OCI-LY3 (cell line): ENCODE results near the gene PAXX.

ENCODE experiments used
- H2AFZ ChIP-seq: fragments of 200-600, 300-600 bp; shearing (Covaris generic); 2 replicates; pipeline ENCODE4 v1.6.0; 2014; ENCODE audit warnings: antibody characterized with exemption, low read depth, low read length
- H3K27ac ChIP-seq: fragments of 200-600, 300-600 bp; sonication (generic); 2 replicates; pipeline ENCODE4 v1.5.1; 2014; ENCODE audit warnings: mild to moderate bottlenecking, low read length, moderate library complexity, mixed read lengths
- H3K27me3 ChIP-seq: fragments of 200-600, 300-600 bp; sonication (generic); 2 replicates; pipeline ENCODE4 v1.6.1; 2014; ENCODE audit warnings: low read depth, low read length, mixed read lengths
- H3K36me3 ChIP-seq: fragments of 200-600, 300-600 bp; sonication (generic); replicated peaks from 2 replicates; pipeline ENCODE3; 2014; ENCODE audit warnings: low read depth, low read length, mixed read lengths
- H3K4me1 ChIP-seq: fragments of 300-600, 200-600 bp; sonication (generic); 2 replicates; pipeline ENCODE4 v1.6.1; 2014; ENCODE audit warnings: low read length, mixed read lengths
- H3K4me2 ChIP-seq: fragments of 200-600, 300-600 bp; sonication (generic); 2 replicates; pipeline ENCODE4 v1.6.1; 2014; ENCODE audit warnings: low read length, mixed read lengths
- H3K4me3 ChIP-seq: fragments of 300-600, 200-600 bp; sonication (generic); 2 replicates; pipeline ENCODE4 v1.5.1; 2014; ENCODE audit warnings: antibody characterized with exemption, mild to moderate bottlenecking, low read length, moderate library complexity
- H3K79me2 ChIP-seq: fragments of 300-600, 200-600 bp; shearing (Covaris generic); 2 replicates; pipeline ENCODE4 v1.6.1; 2014; ENCODE audit warnings: mild to moderate bottlenecking, low read length, mixed read lengths
- H3K9ac ChIP-seq: fragments of 300-600, 200-600 bp; shearing (Covaris generic); 2 replicates; pipeline ENCODE4 v1.6.0; 2014; ENCODE audit warnings: mild to moderate bottlenecking, low read length, moderate library complexity
- H3K9me3 ChIP-seq: fragments of 200-600, 300-600 bp; shearing (Covaris generic); 2 replicates; pipeline ENCODE4 v1.6.1; 2014; ENCODE audit warnings: low read length, mixed read lengths; ENCODE audit not compliant: insufficient read depth
- H4K20me1 ChIP-seq: fragments of 200-600, 300-600 bp; sonication (generic); 2 replicates; pipeline ENCODE4 v1.6.1; 2016; ENCODE audit warnings: low read length, mixed read lengths; ENCODE audit not compliant: insufficient read depth
- CTCF ChIP-seq: fragments of 200-600, 300-600 bp; sonication (generic); IDR thresholded peaks from 2 replicates; pipeline ENCODE4 v1.5.1; 2014; ENCODE audit warnings: antibody characterized with exemption, low read length, low read depth
- EZH2phosphoT487 ChIP-seq: fragments of 200-600 bp; shearing (Covaris generic); IDR thresholded peaks from 2 replicates; pipeline ENCODE4 v1.6.1; 2018; ENCODE audit warnings: antibody characterized with exemption, mixed run types, low read depth

Gene PAXX

GRCh38 chr9:136991993-136992818 is at the start of gene PAXX:
Gene PAXX, plus strand, starts transcription at chr9:136992422. Its CDS starts 22 bp downstream, at chr9:136992444.
- H3K9ac ChIP-seq, result peak within 1 kb of the TSS; percentile 72
- H3K4me1 ChIP-seq, result peaks cover 10% of the 10 kb centered on the region; the same call in 1 of the 2 replicates
- H3K27ac ChIP-seq, result peak within 1 kb of the TSS; percentile 70
- peaks cover 7% of the 10 kb centered on the region for H3K36me3 ChIP-seq
- peak within 1 kb of the TSS; percentile 87 for H3K4me3 ChIP-seq
- H3K27me3 ChIP-seq, result peaks cover 8% of the 10 kb centered on the region
- H3K4me2 ChIP-seq, result peak within 1 kb of the TSS; percentile 96
- no peak for TF ChIP-seq CTCF
- TF ChIP-seq EZH2phosphoT487, result no peak
- 0 out of 2 replicates have a peak within 1 kb of the TSS, but pooled peaks have one; percentile 71 for H2AFZ ChIP-seq
- no peaks in the 10 kb centered on the region for H4K20me1 ChIP-seq
- H3K79me2 ChIP-seq, result peaks cover 8% of the 10 kb centered on the region; the same call in 1 of the 2 replicates
- no peaks in the 10 kb centered on the region for H3K9me3 ChIP-seq

- Histone ChIP-seq H3K79me2 (peaks cover 18% of the 10 kb centered on the region), H3K4me1 (peaks cover 18% of the 10 kb centered on the region), H3K4me2 (peak overlapping the region; percentile 83), H3K36me3 (peaks cover 34% of the 10 kb centered on the region), H3K9me3 (no peaks in the 10 kb centered on the region), H2AFZ (no peak overlapping the region), H4K20me1 (no peaks in the 10 kb centered on the region), H3K27me3 (no peaks in the 10 kb centered on the region), H3K9ac (no peak overlapping the region), H3K27ac (no peak overlapping the region), H3K4me3 (peak overlapping the region; percentile 96; the same call in 1 of the 2 replicates)
- no peak for TF ChIP-seq CTCF
- TF ChIP-seq EZH2phosphoT487, result no peak
Observed at GRCh38 chr9:136942881-136943230, 49.4 kb upstream of the PAXX start.

GRCh38 chr9:136943291-136944211 is 48.7 kb upstream of the PAXX start:
- H2AFZ ChIP-seq, result no peak overlapping the region
- peaks cover 18% of the 10 kb centered on the region for H3K79me2 ChIP-seq
- peak overlapping the region; percentile 83 for H3K9ac ChIP-seq
- H4K20me1 ChIP-seq, result no peaks in the 10 kb centered on the region
- H3K4me1 ChIP-seq, result peaks cover 23% of the 10 kb centered on the region
- peak overlapping the region; percentile 83 for H3K4me2 ChIP-seq
- peak overlapping the region; percentile 56 for H3K27ac ChIP-seq
- peaks cover 34% of the 10 kb centered on the region for H3K36me3 ChIP-seq
- H3K9me3 ChIP-seq, result no peaks in the 10 kb centered on the region
- TF ChIP-seq EZH2phosphoT487 (no peak), CTCF (no peak)
- H3K27me3 ChIP-seq, result no peaks in the 10 kb centered on the region
- H3K4me3 ChIP-seq, result peak overlapping the region; percentile 96

GRCh38 chr9:136944212-136944518 is 48.1 kb upstream of the PAXX start:
- Histone ChIP-seq H3K27ac (peak overlapping the region; percentile 56), H3K36me3 (peaks cover 32% of the 10 kb centered on the region)
- no peak for TF ChIP-seq CTCF
- no peak for TF ChIP-seq EZH2phosphoT487

More at GRCh38 chr9:136944212-136944518, 48.1 kb upstream of the PAXX start:
- no peaks in the 10 kb centered on the region for H3K27me3 ChIP-seq
- peak overlapping the region; percentile 96 for H3K4me3 ChIP-seq
- H3K79me2 ChIP-seq, result peaks cover 18% of the 10 kb centered on the region
- H3K9me3 ChIP-seq, result no peaks in the 10 kb centered on the region
- peaks cover 27% of the 10 kb centered on the region for H3K4me1 ChIP-seq
- no peak overlapping the region for H2AFZ ChIP-seq
- H3K4me2 ChIP-seq, result peak overlapping the region; percentile 83
- H4K20me1 ChIP-seq, result no peaks in the 10 kb centered on the region
- peak overlapping the region; percentile 83 for H3K9ac ChIP-seq
